NCI-H187 treated with DMSO at 0.1 percent for 48 hours (cell line): ENCODE measurements around the gene TEKT2.

Source experiments
- DNase-seq: peaks from one replicate; lab custom pipeline; 2025; lab: John Stamatoyannopoulos, UW

Gene TEKT2, protein sequence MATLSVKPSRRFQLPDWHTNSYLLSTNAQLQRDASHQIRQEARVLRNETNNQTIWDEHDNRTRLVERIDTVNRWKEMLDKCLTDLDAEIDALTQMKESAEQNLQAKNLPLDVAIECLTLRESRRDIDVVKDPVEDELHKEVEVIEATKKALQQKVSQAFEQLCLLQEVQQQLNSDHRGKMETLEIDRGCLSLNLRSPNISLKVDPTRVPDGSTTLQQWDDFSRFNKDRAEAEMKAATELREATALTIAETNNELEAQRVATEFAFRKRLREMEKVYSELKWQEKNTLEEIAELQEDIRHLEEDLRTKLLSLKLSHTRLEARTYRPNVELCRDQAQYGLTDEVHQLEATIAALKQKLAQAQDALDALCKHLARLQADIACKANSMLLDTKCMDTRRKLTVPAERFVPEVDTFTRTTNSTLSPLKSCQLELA

DNA sequence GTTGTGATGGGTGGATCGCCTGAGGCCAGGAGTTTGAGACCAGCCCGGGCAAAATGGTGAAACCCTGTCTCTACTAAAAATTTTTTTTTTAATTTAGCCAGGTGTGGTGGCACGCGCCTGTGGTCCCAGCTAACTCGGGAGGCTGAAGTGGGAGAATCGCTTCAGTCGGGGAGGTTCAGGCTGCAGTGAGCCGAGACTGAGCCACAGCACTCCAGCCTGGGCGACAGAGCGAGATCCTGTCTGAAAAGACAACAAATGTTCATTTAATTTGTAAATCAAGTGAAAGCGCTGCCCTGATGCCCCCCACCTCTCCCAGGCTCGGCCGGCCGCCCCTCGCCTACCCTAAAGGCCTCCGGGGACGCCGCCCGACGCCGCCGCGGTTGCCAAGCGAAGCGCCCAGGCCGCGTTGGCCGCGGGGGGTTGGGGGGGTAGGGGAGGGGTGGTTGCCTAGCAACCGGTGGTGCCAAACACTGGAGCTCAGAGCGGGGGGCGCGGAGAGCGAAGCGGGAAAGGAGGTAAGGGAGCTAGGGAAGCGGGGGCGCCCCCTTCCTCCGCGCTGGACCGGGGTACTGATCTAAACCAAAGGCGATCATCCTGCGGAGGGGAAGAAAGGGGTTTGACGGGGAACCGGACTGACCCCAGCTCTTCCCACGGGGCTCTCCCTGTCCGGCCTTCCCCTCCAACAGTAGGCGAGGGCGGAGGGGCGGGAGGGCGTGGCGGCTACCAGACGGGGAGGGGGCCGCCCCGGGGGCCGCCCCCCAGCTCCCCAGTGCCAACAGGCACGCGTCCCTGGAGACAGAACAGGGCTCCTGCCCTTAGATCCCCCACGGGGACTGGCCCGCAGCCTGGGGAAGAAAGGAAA, at the start of gene TEKT2:
Gene TEKT2, plus strand, starts transcription at position 460 of the 862 bp plus-strand sequence. CDS start 828 bp downstream, outside the sequence.
- no peak for DNase-seq

DNA sequence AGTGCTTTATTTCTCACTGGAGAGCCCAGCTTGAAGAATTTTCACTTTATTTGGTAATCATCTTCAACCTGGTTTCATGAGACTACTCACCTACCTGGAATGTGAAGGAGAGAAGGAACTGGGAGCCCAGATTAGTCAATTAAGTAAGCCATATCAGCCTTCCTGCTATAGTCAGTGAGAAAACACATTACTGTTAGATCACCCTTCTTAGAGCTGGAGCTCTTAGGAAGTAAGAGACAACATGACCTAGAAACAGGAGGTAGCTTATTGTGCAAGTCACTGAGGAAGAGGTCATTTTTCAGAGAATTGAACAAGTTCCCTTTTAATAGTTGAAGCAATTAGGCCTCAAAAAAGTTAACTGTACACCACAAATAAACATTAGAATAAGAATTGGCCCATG, 49.2 kb upstream of the TEKT2 start:
- DNase-seq: no peak

- DNase-seq: no peak
Observed at GRCh38 chr1:36035154-36035553, 48.7 kb upstream of the TEKT2 start.

DNA sequence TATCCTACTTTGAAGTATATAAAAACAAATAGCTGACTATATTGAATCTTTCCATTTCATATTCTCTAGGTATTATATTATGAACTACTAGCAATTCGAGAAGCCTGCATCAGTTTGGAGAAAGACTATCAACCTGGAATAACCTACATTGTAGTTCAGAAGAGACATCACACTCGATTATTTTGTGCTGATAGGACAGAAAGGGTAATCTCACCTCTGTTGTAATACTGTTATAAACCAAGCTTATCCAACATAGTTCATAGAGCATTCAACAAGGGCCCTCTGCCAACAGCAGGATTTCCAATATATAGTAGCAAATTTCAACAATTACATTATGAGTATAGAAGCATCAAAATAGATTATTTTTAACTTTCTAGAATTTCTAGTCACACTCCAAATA, 43.7 kb upstream of the TEKT2 start:
- no peak for DNase-seq

- DNase-seq: no peak
Observed at GRCh38 chr1:36051821-36052220, 32.1 kb upstream of the TEKT2 start.

DNA sequence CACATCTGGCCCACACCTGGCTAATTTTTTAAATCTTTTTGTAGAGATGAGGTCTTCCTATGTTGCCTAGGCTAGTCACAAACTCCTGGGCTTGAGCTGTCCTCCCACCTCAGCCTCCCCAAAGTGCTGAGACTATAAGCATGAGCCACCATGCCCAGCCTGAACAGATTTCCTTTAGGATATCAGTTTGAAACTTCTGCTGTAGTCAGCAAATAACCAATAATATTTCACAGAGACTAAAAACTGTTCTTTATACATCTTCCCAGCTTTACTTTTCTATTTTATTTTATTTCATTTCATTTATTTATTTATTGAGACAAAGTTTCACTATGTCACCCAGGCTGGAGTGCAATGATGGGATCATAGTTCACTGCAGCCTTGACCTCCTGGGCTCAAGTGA, 29.9 kb upstream of the TEKT2 start:
- no peak for DNase-seq

- DNase-seq: no peak
Observed at GRCh38 chr1:36055706-36056105, 28.2 kb upstream of the TEKT2 start.

DNA sequence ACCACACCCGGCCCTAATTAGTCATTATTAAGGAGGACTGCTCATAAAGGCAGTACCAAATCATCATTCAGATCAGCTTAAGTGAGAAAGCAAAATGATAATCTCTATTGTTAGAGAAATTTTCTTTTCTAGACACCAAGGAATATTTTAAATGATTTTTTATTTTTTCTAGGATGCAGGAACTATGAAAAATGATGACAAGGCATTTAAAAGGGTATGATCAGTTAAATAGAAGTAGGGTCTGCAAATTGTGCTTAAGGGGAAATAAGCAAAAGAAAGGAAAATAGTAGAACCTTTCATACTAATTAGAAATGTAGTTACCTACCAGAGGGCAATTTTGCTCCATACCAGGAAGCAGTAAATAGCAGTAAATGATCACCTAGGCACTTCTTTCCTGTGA, 21.6 kb upstream of the TEKT2 start:
- no peak for DNase-seq

GRCh38 chr1:36067871-36068270, 16.0 kb upstream of the TEKT2 start:
- DNase-seq: no peak

DNA sequence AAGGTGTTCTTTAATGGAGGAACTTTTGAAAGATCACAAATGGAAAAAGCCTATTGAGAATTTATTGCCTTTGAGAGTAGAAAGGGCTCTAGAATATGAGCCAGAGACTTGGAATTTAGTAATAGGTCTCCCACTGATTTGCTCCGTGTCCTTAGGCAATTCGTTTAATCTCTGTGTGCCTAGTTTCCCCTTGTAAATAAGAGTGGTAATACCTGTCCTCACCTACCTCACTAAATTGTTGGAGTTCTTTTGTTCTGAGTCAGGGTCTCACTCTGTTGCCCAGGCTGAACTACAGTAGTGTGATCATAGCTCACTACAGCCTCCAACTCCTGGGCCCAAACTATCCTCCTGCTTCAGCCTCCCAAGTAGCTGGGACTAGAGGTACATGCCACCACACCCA, 15.0 kb upstream of the TEKT2 start:
- DNase-seq: no peak

GRCh38 chr1:36070349-36070748, 13.5 kb upstream of the TEKT2 start:
- peak; percentile 58 for DNase-seq

DNA sequence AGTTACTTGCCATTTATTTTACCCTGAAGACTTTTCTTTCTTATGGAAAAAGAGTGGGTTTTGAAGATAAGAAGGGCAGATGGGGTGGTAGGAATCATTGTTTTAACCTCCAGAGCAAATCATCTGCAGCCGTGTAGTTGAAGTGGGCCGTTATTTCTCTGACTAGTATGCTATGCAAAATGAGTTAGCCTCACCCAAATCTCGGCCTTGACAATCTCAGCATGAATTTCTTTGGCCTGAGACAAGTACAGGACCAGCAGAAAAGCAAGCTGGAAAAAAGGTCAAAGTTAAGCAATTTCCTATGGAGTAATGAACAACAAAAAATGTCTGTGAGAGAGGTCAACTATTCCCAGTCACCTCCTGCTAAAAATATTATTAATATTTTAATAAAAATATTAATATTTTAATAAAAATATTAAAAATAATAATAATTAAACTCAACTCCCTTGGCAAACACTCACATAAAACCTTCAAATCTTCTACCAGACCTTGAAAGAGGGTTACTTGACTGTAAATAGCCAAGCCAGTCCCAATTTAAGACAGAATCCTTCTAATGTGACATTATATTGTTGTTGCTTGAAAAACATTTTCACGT, 6.8 kb upstream of the TEKT2 start:
- DNase-seq: no peak

GRCh38 chr1:36080236-36080635, 3.7 kb upstream of the TEKT2 start:
- DNase-seq: no peak

DNA sequence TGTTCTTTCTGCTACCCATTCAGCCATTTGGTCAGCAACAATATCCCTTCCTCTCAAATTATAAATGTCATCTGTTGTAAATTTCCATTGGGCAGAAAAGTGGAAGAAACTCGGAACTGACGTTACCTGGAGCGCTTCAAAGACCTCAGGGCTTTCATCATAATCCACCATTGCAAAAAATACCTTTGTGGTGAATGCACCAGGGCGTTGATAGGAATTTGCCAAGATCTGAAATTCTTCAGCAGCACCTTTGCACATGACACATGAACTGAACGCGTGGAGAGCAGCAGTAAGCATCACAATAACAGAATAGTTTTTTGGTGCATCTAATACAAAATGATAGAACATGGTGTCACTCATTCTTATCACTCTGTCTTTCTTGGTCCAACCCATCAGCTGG, 3.1 kb upstream of the TEKT2 start:
- no peak for DNase-seq

GRCh38 chr1:36081926-36082485, 1.9 kb upstream of the TEKT2 start:
- DNase-seq: no peak

DNA sequence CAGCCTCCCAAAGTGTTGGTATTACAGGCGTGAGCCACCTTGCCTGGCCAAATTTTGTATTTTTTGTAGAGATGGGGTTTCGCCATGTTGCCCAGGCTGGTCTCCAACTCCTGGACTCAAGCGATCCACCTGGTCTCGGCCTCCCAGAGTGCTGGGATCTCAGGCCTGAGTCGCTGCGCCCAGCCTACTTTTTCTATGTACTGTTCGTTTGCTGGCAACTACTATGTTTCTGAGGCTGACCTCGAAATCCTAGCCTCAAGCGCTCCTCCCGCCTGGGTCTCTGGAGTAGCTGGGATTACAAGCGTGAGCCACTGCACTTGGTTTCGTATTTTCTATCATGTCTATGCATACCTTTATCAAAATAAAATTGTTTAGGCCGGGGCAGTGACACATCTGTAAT, 675 bp upstream of the TEKT2 start:
- no peak for DNase-seq

DNA sequence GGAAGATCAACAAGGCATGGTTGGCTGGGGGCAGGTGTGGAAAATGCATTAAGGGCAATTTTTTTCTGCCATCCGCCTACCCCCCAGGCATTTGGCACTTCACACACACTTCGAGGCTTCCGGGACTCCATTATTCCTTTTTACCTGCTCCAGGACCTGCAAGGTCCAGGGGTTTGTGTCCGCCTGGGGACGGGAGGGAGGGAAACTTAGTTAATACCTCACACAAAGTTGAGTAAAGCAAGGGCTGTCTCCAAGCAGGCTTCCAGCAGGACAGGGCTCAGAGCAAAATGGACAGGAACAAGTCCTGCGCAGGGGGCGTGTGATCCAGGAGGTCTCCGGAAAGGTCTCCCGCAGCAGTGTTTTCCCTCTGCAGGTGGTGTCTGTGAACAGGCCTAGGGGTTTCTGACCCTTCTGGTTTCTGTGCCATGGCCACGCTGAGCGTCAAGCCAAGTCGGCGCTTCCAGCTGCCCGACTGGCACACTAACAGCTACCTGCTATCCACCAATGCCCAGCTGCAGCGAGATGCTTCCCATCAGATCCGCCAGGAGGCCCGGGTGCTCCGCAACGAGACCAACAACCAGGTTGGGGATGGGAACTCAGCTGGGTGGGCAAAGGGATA, 712 bp downstream of the TEKT2 start:
- DNase-seq: no peak

GRCh38 chr1:36085126-36085525, 1.2 kb downstream of the TEKT2 start:
- no peak for DNase-seq

DNA sequence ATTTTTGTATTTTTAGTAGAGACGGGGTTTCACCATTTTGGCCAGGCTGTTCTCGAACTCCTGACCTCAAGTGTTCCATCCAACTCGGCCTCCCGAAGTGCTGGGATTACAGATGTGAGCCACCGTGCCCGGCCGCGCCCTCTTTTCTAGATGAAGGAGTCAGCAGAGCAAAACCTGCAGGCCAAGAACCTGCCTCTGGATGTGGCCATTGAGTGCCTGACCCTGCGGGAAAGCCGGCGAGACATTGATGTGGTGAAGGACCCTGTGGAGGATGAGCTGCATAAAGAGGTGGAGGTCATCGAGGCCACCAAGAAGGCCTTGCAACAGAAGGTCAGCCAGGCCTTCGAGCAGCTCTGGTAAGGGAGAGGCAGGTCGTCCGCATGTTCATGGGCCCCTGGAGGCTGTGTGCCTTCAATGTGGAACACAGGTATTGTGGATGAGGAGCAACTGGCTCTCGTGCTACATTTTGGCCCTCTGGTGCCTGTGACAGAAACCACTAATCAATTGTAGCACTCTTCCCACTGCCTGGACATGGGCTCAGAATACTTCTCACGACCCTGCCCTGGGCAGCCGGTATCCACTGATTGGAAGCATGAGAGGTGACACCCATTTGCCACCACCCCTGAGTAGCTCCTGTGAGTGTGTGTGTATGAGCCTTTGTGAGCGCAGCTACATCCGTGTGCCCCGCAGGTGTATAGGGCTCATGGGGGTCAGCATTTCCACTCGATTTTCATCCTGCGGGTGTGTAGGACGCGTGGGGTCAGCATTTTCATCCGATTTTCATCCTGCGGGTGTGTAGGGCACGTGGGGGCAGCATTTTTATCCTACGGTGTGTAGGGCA, 2.0 kb downstream of the TEKT2 start:
- DNase-seq: no peak

DNA sequence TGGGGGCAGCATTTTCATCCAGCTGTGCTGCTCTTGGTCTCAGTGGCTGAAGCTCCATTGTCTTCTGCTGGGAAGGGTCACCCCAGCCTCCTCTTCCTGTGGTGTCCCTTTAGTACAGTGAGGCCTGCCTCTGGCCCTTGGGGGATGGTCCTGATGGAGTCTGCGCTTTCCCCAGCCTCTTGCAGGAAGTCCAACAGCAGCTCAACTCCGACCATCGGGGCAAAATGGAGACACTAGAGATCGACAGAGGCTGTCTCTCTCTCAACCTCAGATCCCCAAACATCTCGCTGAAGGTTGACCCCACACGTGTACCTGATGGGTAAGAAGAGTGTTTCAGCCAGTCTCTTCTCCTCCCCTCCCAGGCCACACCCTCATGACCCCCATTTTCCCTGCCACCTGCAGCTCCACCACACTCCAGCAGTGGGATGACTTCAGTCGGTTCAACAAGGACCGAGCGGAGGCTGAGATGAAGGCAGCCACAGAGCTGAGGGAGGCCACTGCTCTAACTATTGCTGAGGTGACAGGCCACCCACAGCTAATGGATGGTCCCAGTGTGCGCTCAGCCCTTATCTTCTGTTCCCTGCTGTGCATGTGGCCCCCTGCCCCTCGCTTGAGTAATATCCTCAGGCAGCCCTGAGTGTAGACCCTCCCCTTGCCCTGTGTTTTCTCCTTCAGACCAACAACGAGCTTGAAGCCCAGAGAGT, 2.8 kb downstream of the TEKT2 start:
- DNase-seq: no peak
